Omental fat pad (tissue), 4 donors: ENCODE measurements around the gene EMID1. TPM values are rescaled to one million over a fixed set of nuclear protein-coding genes. Genes with fewer than 3 reads are reported as not detected.

Source experiments
- ATAC-seq: fragments of 150-250 bp; one replicate; pipeline ENCODE4 v1.9.1; 2016; ENCODE audit warnings: mild to moderate bottlenecking, moderate library complexity; ENCODE audit not compliant: low FRiP score
- DNase-seq: peaks from one replicate; pipeline ENCODE4 v3.0.0-alpha.2; 2019; ENCODE audit warnings: low spot score
- CTCF ChIP-seq, 3 donors: fragments of 450-650 bp; IDR thresholded peaks; one replicate each; pipeline ENCODE4 v1.5.1; 2016 to 2017; ENCODE audit warnings: antibody characterized with exemption in 3 of 3, mild to moderate bottlenecking in 3 of 3, moderate library complexity in 2 of 3
- total RNA-seq, 4 donors: library from RNA; depleted of rRNA; stranded (reverse); fragments of >200 nt; gene quantifications; one replicate each; pipeline ENCODE4 v1.1.0, GENCODE V29; 2016

EMID1 gene
- total RNA-seq, 4 donors from 2014 or later, result 1.5 to 2.5 (median 1.7) TPM

GRCh38 chr22:29277927-29278326 is 72.2 kb downstream of the EMID1 start:
- TF ChIP-seq CTCF (IDR thresholded peaks at IDR 0.05), result no peak
- DNase-seq (no peak), ATAC-seq (no peak)

- no peak for TF ChIP-seq CTCF (IDR thresholded peaks at IDR 0.05)
- no peak for ATAC-seq
- DNase-seq, result no peak
Observed at GRCh38 chr22:29284196-29284595, 78.5 kb downstream of the EMID1 start.

- DNase-seq (no peak), ATAC-seq (no peak)
- no peak for TF ChIP-seq CTCF (IDR thresholded peaks at IDR 0.05)
Observed at GRCh38 chr22:29288837-29289236, 83.1 kb downstream of the EMID1 start.

- DNase-seq (no peak), ATAC-seq (no peak)
Observed at GRCh38 chr22:29290061-29290460, 84.4 kb downstream of the EMID1 start.

GRCh38 chr22:29291215-29291614 is 85.5 kb downstream of the EMID1 start:
- no peak for ATAC-seq
- no peak for DNase-seq
- no peak for TF ChIP-seq CTCF (IDR thresholded peaks at IDR 0.05)

More at GRCh38 chr22:29290061-29290460, 84.4 kb downstream of the EMID1 start:
- no peak for TF ChIP-seq CTCF (IDR thresholded peaks at IDR 0.05)

GRCh38 chr22:29292379-29292778 is 86.7 kb downstream of the EMID1 start:
- no peak for ATAC-seq
- no peak for DNase-seq
- no peak for TF ChIP-seq CTCF (IDR thresholded peaks at IDR 0.05)

- DNase-seq (no peak), ATAC-seq (no peak)
- TF ChIP-seq CTCF (IDR thresholded peaks at IDR 0.05), result no peak
Observed at GRCh38 chr22:29298641-29299040, 92.9 kb downstream of the EMID1 start.
